ES-I3 (cell line): Measurements from ENCODE around the gene PLCL2.

Source experiments
- H3K36me3 ChIP-seq: 2 replicates; pipeline ENCODE4 v1.6.1; 2013; ENCODE audit warnings: mild to moderate bottlenecking, low read length, control low read depth, moderate library complexity; ENCODE audit not compliant: insufficient read depth
- H3K4me1 ChIP-seq: 2 replicates; pipeline ENCODE4 v1.6.1; 2013; ENCODE audit warnings: mild to moderate bottlenecking, control low read depth, low read length; ENCODE audit not compliant: insufficient read depth
- H3K9ac ChIP-seq: 2 replicates; pipeline ENCODE4 v1.6.1; 2013; ENCODE audit warnings: low read depth, mild to moderate bottlenecking, low read length, moderate library complexity
- H3K9me3 ChIP-seq: 2 replicates; pipeline ENCODE4 v1.6.1; 2013; ENCODE audit warnings: mild to moderate bottlenecking, low read length, moderate library complexity; ENCODE audit not compliant: control insufficient read depth, insufficient read depth

The PLCL2 gene

GRCh38 chr3:17065315-17065714, 180.6 kb downstream of the PLCL2 start:
- Histone ChIP-seq H3K4me1 (peaks cover 11% of the 10 kb centered on the region), H3K9me3 (no peaks in the 10 kb centered on the region), H3K36me3 (0 out of 2 replicates have a peak, but pooled peaks cover 2% of the 10 kb centered on the region), H3K9ac (no peak overlapping the region)

- H3K9me3 ChIP-seq = no peaks in the 10 kb centered on the region
- no peak overlapping the region for H3K9ac ChIP-seq
- H3K4me1 ChIP-seq = peaks cover 16% of the 10 kb centered on the region
- 0 out of 2 replicates have a peak, but pooled peaks cover 2% of the 10 kb centered on the region for H3K36me3 ChIP-seq
Measured at GRCh38 chr3:17065881-17066280, 181.1 kb downstream of the PLCL2 start.

GRCh38 chr3:17069754-17070153, 185.0 kb downstream of the PLCL2 start:
- Histone ChIP-seq H3K36me3 (0 out of 2 replicates have a peak, but pooled peaks cover 2% of the 10 kb centered on the region), H3K4me1 (peaks cover 20% of the 10 kb centered on the region), H3K9ac (no peak overlapping the region), H3K9me3 (no peaks in the 10 kb centered on the region)

GRCh38 chr3:17070161-17070959, 185.6 kb downstream of the PLCL2 start:
- Histone ChIP-seq H3K9me3 (no peaks in the 10 kb centered on the region), H3K9ac (no peak overlapping the region), H3K4me1 (peaks cover 20% of the 10 kb centered on the region), H3K36me3 (0 out of 2 replicates have a peak, but pooled peaks cover 2% of the 10 kb centered on the region)

GRCh38 chr3:17074559-17074958, 189.8 kb downstream of the PLCL2 start:
- no peaks in the 10 kb centered on the region; the same call in 1 of the 2 replicates for H3K36me3 ChIP-seq
- H3K4me1 ChIP-seq = peaks cover 14% of the 10 kb centered on the region
- H3K9ac ChIP-seq = no peak overlapping the region
- no peaks in the 10 kb centered on the region for H3K9me3 ChIP-seq

GRCh38 chr3:17075358-17075757, 190.6 kb downstream of the PLCL2 start:
- Histone ChIP-seq H3K36me3 (no peaks in the 10 kb centered on the region; the same call in 1 of the 2 replicates), H3K4me1 (peaks cover 9% of the 10 kb centered on the region; the same call in 1 of the 2 replicates), H3K9me3 (no peaks in the 10 kb centered on the region), H3K9ac (no peak overlapping the region)

GRCh38 chr3:17075907-17076306, 191.2 kb downstream of the PLCL2 start:
- Histone ChIP-seq H3K36me3 (no peaks in the 10 kb centered on the region; the same call in 1 of the 2 replicates), H3K9me3 (no peaks in the 10 kb centered on the region), H3K4me1 (peaks cover 3% of the 10 kb centered on the region; the same call in 1 of the 2 replicates), H3K9ac (no peak overlapping the region)

- H3K4me1 ChIP-seq = no peaks in the 10 kb centered on the region
- no peaks in the 10 kb centered on the region; the same call in 1 of the 2 replicates for H3K36me3 ChIP-seq
- no peaks in the 10 kb centered on the region for H3K9me3 ChIP-seq
- H3K9ac ChIP-seq = no peak overlapping the region
Measured at GRCh38 chr3:17076940-17077605, 192.3 kb downstream of the PLCL2 start.

- Histone ChIP-seq H3K36me3 (no peaks in the 10 kb centered on the region; the same call in 1 of the 2 replicates), H3K9me3 (no peaks in the 10 kb centered on the region), H3K9ac (no peak overlapping the region), H3K4me1 (no peaks in the 10 kb centered on the region)
Measured at GRCh38 chr3:17077606-17078005, 192.9 kb downstream of the PLCL2 start.

GRCh38 chr3:17078926-17079465, 194.2 kb downstream of the PLCL2 start:
- no peaks in the 10 kb centered on the region for H3K9me3 ChIP-seq
- H3K9ac ChIP-seq = no peak overlapping the region
- H3K36me3 ChIP-seq = no peaks in the 10 kb centered on the region; the same call in 1 of the 2 replicates
- no peaks in the 10 kb centered on the region for H3K4me1 ChIP-seq

- H3K36me3 ChIP-seq = no peaks in the 10 kb centered on the region; the same call in 1 of the 2 replicates
- H3K9me3 ChIP-seq = no peaks in the 10 kb centered on the region
- no peaks in the 10 kb centered on the region for H3K4me1 ChIP-seq
- no peak overlapping the region for H3K9ac ChIP-seq
Measured at GRCh38 chr3:17079933-17080332, 195.2 kb downstream of the PLCL2 start.

- no peak overlapping the region for H3K9ac ChIP-seq
- H3K4me1 ChIP-seq = no peaks in the 10 kb centered on the region
- H3K9me3 ChIP-seq = no peaks in the 10 kb centered on the region
- no peaks in the 10 kb centered on the region; the same call in 1 of the 2 replicates for H3K36me3 ChIP-seq
Measured at GRCh38 chr3:17081520-17081919, 196.8 kb downstream of the PLCL2 start.

- Histone ChIP-seq H3K9me3 (no peaks in the 10 kb centered on the region), H3K9ac (no peak overlapping the region)
Measured at GRCh38 chr3:17087509-17087908, 202.8 kb downstream of the PLCL2 start.

GRCh38 chr3:17088017-17088416, 203.3 kb downstream of the PLCL2 start:
- no peaks in the 10 kb centered on the region for H3K9me3 ChIP-seq
- no peak overlapping the region for H3K9ac ChIP-seq
- no peaks in the 10 kb centered on the region for H3K36me3 ChIP-seq
- peaks cover 6% of the 10 kb centered on the region for H3K4me1 ChIP-seq

More at GRCh38 chr3:17087509-17087908, 202.8 kb downstream of the PLCL2 start:
- peaks cover 6% of the 10 kb centered on the region for H3K4me1 ChIP-seq
- H3K36me3 ChIP-seq = no peaks in the 10 kb centered on the region
